NCI-H2196 (cell line): Measurements from ENCODE around the gene EXD3.
"Not testable (repeated sequence)": the region's sequence is repeated elsewhere in the genome, so short reads cannot be mapped to it uniquely, and the experiment has no call there.

ENCODE experiments used
- DNase-seq: peaks from one replicate; lab custom pipeline; 2025; ENCODE audit not compliant: unreplicated experiment; lab: John Stamatoyannopoulos, UW

EXD3 gene

GRCh38 chr9:137459152-137459600, 36.2 kb upstream of the EXD3 start, which contains the start of gene NSMF:
Gene NSMF, minus strand, starts transcription at chr9:137459334. Its CDS starts 232 bp downstream, at chr9:137459102.
- DNase-seq, result peak; percentile 95

DNA sequence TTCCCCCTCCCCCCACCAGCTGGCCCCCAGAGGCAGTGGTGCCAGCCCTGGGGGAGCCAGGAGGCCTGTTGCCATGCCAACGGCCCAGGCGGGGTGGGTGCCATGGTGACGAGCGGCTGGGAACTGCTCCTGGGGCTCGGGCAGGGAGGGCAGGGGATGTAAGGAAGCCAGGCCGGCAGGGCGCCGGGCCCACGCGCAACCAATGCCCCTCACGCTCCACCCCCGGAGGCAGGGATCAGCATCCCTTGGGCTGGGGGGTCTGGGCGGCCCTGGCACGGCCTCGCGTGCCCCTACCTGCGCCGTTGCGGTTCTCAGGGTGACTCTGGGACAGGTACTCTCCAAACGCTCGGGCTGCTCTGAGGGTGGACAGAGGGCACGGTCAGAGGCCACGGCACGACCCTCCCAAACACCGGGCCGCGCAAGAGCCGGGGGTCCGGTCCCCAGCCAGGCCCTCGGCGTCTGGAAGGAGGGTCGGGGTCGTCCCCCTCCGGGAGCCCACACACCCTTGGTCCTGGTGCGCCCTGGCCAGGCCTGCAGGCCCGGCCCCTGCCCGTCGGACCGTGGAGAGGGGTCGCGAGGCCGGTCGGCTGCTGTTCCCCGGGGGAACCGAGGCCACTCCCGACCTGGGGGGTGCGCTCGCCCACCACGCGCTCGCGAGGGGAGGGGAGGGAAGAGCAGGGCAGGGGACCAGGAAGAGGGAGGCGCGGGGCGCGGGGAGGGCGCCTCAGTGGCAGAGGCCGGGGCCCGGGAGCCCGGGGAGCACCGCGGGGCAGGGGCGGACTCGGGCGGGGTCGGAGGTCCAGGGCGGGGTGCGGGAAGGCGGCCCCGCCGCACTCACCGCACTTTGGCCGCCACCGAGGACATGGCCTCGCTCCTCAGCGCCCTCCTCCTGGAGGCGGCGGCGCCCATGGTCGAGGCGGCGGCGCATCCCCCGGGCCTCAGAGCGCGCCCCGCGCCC, 35.5 kb upstream of the EXD3 start:
- no peak for DNase-seq

DNA sequence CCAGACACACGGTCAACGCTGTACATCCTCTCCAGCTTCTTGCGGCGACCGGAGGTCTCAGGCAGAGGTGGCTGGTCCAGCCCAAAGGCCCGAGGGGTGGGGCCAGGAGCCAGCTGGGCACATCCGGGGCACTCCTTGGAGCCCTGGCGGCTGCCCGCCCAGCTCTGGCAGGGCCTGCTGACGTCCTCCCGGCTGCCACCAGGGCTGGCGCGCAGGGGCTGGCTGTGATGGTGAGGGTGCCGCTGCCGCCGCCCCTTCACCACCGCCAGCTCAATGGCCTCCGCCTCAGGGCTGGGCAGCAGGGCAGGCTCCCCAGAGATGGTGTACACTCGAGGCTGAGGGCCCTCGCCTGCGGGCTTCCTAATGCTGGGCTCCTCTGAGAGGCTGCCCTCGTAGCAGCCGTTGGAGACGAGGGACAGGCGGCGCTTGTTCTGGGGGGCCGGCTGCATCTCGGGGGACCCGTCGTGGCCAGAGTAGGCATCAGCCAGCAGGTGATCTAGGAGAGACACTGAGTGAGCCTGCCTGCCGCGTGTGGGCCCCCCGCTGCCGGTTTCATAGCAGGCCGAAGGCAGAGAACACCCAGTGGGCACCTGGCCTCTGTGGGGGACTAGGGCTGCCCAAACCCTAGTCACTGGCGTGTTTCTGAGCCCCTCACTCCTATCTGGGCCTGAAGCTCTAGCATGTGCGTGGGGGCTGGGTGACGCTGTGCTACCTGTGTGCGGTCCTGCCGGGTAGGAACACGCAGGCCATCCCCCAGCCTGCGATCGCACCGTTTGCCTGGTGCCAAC, 34.6 kb upstream of the EXD3 start:
- DNase-seq, result no peak

GRCh38 chr9:137456864-137457405, 34.0 kb upstream of the EXD3 start:
- DNase-seq, result no peak

DNA sequence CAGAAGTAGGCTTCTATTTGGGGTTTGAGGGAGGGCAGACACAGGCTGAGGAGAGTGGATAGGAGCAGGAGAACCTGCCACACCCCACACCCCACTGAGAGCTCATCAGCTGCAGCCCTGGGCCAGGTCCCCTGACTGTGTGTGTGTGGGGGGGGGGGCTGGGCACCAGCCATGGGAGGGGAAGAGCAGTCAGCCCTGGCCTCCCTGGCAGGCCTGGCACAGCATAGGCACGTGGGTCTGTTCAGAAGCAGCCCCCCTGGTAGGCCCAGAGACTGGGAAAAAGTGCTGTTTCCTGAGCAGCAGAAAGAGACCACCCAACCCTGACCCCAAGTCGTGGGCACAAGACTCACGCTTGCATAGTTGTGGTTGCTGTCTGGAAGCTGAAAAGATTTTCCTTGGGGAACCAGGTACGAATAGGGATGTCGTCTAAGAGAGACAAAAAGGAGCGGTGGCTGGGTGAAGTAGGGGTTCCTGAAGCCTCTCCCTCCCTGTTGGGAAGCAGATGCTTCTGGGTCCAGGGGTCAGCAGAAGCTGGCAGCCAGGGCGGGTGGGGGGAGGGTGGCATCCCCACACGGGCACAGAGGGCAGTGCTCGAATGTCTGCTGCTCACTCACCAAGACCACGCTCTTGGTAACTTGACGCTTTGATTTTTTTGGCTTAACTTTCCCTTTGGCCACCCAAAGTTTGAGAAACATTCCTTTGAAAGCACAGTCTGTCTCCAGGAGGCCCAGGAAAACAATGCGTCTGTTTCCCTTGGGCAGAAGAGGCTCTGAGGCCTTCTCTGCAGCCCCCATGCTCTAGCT, 33.3 kb upstream of the EXD3 start:
- DNase-seq, result no peak

- DNase-seq, result no peak
Measured at GRCh38 chr9:137455359-137455991, 32.5 kb upstream of the EXD3 start.

DNA sequence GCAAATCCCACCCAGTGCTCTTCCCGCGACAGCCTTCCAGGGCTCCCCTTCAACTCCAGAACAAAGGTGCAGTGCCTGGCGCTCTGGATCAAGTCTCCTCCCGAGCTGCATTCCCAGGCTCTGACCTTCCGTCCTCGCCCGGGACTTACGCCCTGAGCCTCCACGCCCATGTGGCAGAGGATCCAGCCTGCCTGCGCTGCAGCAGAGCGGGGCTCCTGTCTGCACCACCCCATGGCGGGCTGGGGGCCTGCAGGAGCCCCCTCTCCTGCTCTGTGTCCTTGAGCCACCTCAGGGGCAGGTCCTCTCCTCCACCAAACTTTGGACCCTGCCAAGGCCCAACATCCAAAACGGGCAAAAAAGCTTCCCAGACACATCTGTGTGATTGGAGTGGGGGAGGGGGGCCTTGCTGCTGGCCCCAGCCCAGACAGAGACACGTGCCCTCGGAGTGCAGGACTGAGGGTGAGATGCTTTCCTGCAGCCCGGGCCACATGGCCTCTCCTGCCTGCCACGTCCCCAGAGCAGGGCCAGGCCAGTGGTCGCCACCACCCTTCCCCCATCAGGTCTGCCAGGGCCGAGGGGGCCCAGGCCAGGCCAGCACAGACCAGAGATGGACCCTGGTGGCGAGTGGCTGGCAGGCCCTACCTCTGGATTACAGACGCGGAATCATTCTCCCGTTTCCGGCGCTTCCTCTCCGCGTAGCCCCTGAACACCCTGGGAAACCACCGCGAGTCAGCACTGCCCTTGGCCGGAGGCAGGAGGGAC, 31.8 kb upstream of the EXD3 start:
- no peak for DNase-seq

- DNase-seq, result no peak
Measured at GRCh38 chr9:137454145-137454596, 31.2 kb upstream of the EXD3 start.

- DNase-seq, result peak; percentile 21
Measured at GRCh38 chr9:137453643-137454081, 30.7 kb upstream of the EXD3 start.

GRCh38 chr9:137452761-137453642, 30.0 kb upstream of the EXD3 start:
- DNase-seq, result no peak

- DNase-seq, result no peak
Measured at GRCh38 chr9:137452006-137452760, 29.2 kb upstream of the EXD3 start.

- DNase-seq, result not testable (repeated sequence)
Measured at GRCh38 chr9:137451264-137452005, 28.5 kb upstream of the EXD3 start.

DNA sequence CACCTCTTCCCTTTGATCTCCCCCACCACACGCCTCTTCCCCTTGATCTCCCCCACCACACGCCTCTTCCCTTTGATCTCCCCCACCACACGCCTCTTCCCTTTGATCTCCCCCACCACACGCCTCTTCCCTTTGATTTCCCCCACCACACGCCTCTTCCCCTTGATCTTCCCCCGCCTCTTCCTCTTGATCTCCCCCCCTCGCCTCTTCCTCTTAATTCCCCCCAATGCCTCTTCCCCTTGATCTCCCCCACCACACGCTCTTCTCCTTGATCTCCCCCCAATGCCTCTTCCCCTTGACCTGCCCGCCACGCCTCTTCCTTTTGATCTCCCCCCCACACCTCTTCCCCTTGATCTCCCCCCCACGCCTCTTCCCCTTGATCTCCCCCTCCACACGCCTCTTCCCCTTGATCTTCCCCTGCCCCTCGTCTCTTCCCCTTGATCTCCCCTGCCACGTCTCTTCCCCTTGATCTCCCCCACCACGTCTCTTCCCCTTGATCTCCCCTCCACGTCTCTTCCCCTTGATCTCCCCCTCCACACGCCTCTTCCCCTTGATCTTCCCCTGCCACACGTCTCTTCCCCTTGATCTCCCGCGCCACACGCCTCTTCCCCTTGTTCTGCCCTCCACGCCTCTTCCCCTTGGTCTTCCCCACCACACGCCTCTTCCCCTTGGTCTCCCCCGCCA, 27.7 kb upstream of the EXD3 start:
- DNase-seq, result not testable (repeated sequence)

DNA sequence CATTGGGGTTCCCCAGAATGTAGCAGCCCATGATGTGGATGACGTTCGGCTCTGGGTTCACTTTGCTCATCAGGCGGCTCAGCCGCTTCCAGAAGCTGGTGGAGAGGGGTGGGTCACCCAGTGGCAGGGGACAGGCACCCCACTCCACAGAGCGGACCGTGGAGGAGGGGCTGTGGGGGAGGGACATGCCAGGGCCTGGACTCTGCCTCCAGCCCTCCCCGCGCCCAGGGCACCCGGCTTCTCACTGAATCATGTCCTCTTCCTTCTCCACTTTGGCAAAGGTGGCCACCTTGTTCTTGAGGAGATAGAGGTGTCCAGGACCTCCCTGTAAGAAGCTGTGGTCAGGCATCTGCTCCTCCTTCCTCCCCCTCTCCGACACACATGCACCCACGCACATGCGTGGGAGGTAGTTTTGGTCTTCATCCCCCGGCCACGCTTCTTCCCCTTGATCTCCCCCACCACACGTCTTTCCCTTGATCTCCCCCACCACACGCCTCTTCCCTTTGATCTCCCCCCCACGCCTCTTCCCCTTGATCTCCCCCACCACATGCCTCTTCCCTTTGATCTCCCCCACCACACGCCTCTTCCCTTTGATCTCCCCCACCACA, 27.1 kb upstream of the EXD3 start:
- no peak for DNase-seq

- DNase-seq, result no peak
Measured at GRCh38 chr9:137449081-137449844, 26.3 kb upstream of the EXD3 start.
